DMS 273 treated with DMSO at 0.1 percent for 48 hours (cell line): ENCODE data around the gene IL23R.

Source experiments
- DNase-seq: peaks from one replicate; lab custom pipeline; 2025; lab: John Stamatoyannopoulos, UW

IL23R gene

DNA sequence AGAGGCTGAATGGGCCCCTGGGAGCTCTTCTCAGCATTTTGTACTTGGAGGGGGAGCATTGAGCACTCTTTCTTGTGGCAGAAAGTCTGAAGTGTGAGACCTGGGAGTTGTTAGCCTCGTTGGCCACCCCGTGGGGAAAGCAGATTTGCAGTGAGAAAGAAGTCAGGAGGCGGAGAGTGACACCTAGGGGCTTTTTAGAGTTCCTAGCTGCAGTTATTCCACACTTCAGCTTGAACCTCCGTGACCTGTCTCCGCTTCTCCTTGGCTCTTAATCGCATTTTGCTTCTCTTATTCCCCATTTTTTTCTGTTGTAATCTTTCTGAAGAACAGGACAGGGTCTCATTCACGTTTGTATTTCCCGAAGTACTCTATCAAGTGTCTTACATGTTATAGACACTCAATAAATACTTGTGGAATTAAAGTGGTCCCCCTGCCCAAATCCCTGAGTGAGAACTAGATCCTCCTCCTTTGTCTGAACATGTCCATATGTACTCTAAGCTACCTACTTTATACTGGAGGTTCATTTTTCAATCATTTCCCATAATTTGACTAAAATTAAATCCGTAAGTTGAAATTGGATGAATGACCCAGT, 17.0 kb upstream of the IL23R start:
- DNase-seq: peak; percentile 39

- no peak for DNase-seq
Measured at GRCh38 chr1:67150931-67151330, 15.3 kb upstream of the IL23R start.

- DNase-seq: no peak
Measured at GRCh38 chr1:67158401-67158800, 7.9 kb upstream of the IL23R start.

- DNase-seq: no peak
Measured at GRCh38 chr1:67159233-67159632, 7.0 kb upstream of the IL23R start.

DNA sequence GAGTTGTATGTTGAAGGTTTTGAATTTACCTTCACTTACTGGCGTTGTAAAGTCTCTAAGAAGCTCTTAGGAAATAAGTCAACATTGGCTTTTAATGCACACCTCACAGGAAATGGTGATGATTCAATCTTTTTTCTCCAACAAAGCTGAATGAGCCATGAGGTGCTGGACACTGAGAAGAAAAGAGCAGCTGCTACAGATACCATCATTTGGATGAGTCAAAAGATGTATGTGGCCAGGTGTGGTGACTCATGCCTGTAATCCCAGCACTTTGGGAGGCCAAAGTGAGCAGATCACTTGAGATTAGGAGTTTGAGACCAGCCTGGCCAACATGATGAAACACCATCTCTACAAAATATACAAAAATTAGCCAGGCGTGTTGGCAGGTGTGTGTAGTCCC, 3.3 kb upstream of the IL23R start:
- no peak for DNase-seq

DNA sequence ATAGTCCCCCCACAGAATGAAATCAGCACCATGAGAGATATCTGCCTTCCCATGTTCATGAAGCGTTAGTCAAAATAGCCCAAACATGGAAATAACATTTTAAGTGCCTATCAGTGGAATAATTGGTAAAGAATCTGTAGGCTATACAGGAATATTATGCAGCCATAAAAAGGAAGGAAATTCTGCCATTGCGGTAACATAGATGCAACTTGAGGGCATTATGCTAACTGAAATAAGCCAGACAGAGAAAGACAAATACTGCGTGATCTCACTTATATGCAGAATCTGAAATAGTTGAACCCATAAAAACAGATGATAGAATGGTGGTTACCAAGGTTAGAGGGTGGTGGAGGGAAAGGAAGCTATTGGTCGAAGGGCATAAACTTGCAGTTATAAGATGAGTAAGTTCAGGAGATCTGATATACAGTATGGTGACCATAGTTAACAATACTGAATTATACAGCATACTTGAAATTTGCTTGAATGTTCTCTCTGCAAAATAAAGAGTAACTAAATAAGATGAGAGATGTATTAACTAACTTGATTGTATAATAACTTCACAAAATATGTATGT, 699 bp upstream of the IL23R start:
- DNase-seq: no peak

- DNase-seq: no peak
Measured at GRCh38 chr1:67169496-67169895, 3.2 kb downstream of the IL23R start.

DNA sequence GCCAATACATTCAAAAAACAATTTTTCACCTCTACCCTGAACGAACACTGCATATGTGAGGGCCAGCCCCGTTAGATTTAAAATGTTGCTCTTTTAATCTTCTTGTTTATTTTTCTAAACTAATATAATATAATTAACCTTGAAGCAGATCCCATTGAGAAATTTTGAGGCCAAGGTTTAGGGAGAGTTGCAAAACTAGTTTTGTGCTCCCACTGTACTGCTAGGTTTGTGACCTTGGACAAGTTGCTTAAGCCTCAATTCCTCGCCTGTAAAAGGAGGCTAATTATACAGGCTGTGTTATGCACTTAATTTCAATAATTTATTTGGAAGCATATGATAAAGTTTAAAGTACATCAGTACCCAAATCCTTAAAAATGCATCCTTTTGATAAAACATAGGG, 3.7 kb downstream of the IL23R start:
- no peak for DNase-seq

- no peak for DNase-seq
Measured at GRCh38 chr1:67170751-67171573, 4.7 kb downstream of the IL23R start.

DNA sequence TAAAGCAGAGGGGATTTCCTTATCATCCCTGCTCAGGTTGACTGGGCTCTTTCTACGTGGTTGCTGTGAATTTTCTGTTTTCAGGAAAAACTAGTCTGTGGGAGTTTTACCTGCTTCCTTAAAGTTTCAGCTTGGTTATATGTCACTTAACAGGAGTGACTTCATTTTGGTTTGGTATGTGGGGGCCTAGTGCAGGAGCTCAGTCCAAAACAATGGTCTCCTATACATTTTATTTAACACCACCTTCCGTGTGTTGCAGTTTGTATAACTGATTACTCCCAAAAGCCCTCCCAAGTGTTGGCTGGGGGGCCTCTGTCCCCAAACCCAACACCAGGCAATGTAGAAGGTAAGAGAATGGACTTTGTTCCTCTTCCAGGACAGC, 5.3 kb downstream of the IL23R start:
- no peak for DNase-seq

- no peak for DNase-seq
Measured at GRCh38 chr1:67171978-67172377, 5.7 kb downstream of the IL23R start.

DNA sequence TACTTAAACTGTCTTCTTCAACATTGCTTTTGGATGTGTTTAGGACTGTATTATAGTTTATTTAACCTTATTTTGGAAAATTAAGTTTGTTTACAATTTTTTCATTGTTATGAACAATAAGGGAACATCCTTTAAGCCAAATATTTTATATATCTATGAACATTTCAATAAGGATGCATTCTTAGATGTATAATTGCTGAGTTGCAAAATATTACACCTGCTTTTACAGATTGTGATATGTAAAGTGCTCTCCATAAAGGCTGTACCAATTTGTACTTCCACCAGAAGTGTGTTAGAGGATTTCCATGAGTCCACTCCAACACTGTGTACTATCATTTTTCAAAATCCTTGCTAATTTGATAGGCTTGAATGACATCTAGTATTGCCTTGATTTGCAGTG, 7.7 kb downstream of the IL23R start:
- DNase-seq: no peak

DNA sequence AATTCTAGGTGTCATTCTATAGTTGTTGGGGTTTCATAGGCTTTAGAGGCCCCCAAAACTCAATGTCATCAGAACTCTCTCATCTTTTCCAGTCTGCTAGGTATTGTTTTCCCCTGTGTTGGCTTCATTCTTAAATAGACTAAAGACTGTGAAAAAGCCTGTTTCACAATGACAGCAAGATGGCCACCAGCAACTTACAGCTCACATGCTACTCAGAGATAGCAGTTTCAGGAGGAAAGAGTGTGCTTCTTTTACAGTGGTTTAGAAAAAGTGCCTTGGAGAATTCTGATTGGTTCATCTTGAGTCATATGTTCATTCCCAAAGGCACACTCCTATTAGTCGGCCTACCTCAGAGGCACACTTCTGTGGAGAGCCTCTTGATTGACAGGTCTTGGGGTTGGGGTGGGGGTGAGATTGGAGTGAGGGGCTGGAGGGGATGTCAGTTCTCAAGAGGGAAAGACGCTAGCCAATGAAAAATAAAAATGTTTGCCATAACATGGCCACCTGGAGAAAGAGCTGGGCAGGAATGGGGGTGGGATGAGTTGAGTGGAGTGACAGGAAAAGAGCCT, 8.5 kb downstream of the IL23R start:
- DNase-seq: no peak

- no peak for DNase-seq
Measured at GRCh38 chr1:67175530-67176087, 9.4 kb downstream of the IL23R start.

DNA sequence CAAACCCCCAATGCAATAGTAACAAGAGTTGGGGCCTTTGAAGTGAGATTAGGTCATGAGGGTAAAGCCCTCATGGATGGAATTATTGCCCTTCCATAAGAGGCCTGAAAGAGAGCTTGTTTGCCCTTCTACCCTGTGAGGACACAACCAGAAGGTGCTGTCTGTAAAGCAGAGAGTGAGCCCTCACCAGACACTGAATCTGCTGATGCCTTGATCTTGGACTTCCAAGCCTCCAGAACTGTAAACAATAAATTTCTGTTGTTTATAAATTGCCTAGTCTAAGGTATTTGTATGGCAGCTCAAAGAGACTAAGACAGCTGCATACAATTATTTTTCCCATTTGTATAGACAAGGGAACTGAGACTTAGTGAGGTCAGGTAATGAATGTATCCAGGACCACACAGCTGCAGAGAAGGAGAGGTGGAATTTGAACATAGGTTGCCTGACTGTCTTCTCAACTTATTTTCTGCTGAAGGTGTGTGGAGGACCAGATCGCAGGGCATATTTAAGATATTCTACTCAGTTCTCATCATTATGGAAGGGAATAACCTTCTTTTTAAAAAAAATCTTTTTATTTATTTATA, 18.7 kb downstream of the IL23R start:
- no peak for DNase-seq

- no peak for DNase-seq
Measured at GRCh38 chr1:67188137-67188536, 21.9 kb downstream of the IL23R start.

GRCh38 chr1:67189953-67190352, 23.7 kb downstream of the IL23R start:
- no peak for DNase-seq

- no peak for DNase-seq
Measured at GRCh38 chr1:67190410-67190809, 24.2 kb downstream of the IL23R start.

DNA sequence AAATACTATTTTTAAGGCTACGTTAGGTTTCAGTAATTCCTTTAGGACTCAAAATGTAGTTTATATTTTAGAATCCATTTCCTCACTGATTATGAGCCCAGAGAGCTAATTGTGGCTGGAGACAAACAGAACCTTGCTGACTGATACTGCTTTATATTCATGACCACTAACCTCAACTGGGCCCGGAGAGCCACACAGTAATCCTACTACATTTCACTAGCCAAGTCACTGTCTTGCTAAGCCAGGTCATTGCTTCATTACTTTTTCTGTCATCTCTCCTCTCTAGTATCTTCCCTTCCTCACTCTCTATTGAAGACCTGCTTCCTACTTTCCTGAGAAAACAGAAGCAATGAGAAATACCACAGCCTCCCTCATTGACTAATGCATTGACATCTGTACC, 24.7 kb downstream of the IL23R start:
- DNase-seq: no peak

- no peak for DNase-seq
Measured at GRCh38 chr1:67191668-67192520, 25.6 kb downstream of the IL23R start.

DNA sequence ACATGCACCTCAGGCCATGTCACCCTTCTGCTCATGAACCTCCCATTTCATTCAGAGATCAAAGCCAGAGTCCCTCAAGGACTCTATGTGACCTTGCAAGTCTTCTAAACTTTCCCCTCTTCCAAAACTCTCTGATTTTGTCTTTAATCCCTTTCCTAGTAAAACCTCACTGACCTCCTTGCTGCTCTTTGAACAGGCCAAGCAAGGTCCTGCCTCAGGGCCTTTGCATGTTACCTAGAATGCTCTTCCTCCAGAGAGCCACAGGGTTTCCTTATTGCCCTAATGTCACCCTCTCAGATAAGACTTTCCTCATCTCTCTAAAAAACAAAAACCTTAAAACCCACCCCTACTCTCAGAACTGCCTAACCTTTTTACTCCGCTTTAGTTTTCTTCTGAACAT, 26.6 kb downstream of the IL23R start:
- no peak for DNase-seq

DNA sequence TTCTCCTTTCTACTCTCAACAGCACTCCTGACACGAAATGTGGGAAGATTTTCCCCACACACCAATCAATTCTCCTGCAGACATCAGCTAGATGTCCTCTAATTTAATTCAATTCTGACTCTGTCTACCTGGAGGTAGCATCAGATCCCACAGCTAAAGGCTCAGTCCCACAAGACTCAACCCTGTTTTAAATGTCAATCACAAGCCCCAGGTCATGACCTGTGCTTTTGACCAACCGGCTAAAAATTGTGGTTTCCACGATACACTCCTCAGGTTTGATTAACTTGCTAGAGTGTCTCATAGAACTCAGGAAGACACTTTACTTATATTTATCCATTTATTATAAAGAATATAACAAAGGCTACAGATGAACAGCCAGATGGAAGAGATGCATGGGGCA, 27.4 kb downstream of the IL23R start:
- DNase-seq: no peak
